Peyer's patch (tissue), 4 donors: ENCODE measurements around the gene SLC17A7. TPM values are rescaled to one million over a fixed set of nuclear protein-coding genes. Genes with fewer than 3 reads are reported as not detected.

Experiments
- DNase-seq, 3 donors: peaks; one replicate each; pipeline ENCODE4 v3.0.0-alpha.2; 2017 to 2019
- H3K27ac ChIP-seq, 4 donors: fragments of 200-600 bp; sonication (generic); one replicate each; pipeline ENCODE4 v1.5.1; 2016 to 2019
- H3K27me3 ChIP-seq, 2 donors: fragments of 200-600 bp; sonication (generic); one replicate each; pipeline ENCODE4 v1.5.1; 2019
- H3K36me3 ChIP-seq, 3 donors: fragments of 200-600 bp; sonication (generic); one replicate each; pipeline ENCODE4 v1.5.1; 2016 to 2019
- H3K4me1 ChIP-seq, 4 donors: fragments of 200-600 bp; sonication (generic); one replicate each; pipeline ENCODE4 v1.5.1; 2016 to 2019
- H3K4me3 ChIP-seq, 4 donors: fragments of 200-600 bp; sonication (generic); 1 replicate in 3 of 4; 2 replicates in 1 of 4; pipeline ENCODE4 v1.5.1; 2016 to 2019; ENCODE audit warnings: mild to moderate bottlenecking in 1 of 4
- H3K9me3 ChIP-seq, 4 donors: fragments of 200-600 bp; sonication (generic); one replicate each; pipeline ENCODE4 v1.5.1; 2016 to 2019; ENCODE audit warnings: mild to moderate bottlenecking in 1 of 4
- POLR2A ChIP-seq, 2 donors: fragments of 450-650 bp; IDR thresholded peaks; one replicate each; pipeline ENCODE4 v1.5.1; 2017; ENCODE audit warnings: antibody characterized with exemption in 2 of 2, mild to moderate bottlenecking in 2 of 2, moderate library complexity in 2 of 2
- total RNA-seq, 4 donors: library from RNA; depleted of rRNA; stranded (reverse); fragments of >200 nt; gene quantifications; one replicate each; pipeline ENCODE4 v1.1.0, GENCODE V29; 2016
- TF ChIP-seq, protein P1 (sequence below), 6 experiments: fragments of 450-650 bp in 4 of 6; fragments of 200-600 bp in 2 of 6; sonication (generic) in 1 of 6; IDR thresholded peaks; one replicate each; pipeline ENCODE4 v1.5.1; 2017 to 2019; ENCODE audit warnings: antibody characterized with exemption in 6 of 6, mild to moderate bottlenecking in 3 of 6, moderate library complexity in 1 of 6

The SLC17A7 gene
- total RNA-seq, 4 donors from 2014 or later: 1.2 to 2.0 (median 1.7) TPM; not detected in 1

DNA sequence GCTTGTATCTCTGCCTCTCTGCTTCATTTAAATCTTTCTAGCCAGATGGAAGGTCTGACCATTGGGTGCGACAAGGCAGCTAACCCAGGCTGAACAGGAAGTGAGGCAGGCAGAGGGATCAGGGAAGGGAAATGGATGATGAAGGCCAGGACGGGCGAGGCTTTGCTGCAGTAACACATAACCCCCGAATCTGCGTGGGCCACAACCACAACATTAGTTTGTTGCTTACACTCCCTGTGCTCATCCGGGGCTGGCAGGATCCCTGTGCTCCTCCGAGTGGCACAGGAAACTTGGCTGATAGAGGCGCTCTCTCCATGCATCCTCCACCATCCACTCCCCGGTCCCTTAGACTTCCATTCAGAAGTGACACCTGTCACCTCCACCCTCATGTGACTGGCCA lies 31.6 kb upstream of the SLC17A7 start:
- Histone ChIP-seq H3K9me3 (no peaks in the 10 kb centered on the region), H3K36me3 (peaks cover 0 to 6% (median 0%) of the 10 kb centered on the region in 3 donors), H3K27ac (peak overlapping the region in 3 of 4 donors; percentile 29 to 91 (median 81)), H3K4me3 (no peak overlapping the region), H3K4me1 (peaks cover 0 to 36% (median 30%) of the 10 kb centered on the region in 4 donors), H3K27me3 (no peaks in the 10 kb centered on the region)
- TF ChIP-seq, protein P1, sequence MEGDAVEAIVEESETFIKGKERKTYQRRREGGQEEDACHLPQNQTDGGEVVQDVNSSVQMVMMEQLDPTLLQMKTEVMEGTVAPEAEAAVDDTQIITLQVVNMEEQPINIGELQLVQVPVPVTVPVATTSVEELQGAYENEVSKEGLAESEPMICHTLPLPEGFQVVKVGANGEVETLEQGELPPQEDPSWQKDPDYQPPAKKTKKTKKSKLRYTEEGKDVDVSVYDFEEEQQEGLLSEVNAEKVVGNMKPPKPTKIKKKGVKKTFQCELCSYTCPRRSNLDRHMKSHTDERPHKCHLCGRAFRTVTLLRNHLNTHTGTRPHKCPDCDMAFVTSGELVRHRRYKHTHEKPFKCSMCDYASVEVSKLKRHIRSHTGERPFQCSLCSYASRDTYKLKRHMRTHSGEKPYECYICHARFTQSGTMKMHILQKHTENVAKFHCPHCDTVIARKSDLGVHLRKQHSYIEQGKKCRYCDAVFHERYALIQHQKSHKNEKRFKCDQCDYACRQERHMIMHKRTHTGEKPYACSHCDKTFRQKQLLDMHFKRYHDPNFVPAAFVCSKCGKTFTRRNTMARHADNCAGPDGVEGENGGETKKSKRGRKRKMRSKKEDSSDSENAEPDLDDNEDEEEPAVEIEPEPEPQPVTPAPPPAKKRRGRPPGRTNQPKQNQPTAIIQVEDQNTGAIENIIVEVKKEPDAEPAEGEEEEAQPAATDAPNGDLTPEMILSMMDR (IDR thresholded peaks at IDR 0.05): no peak
- TF ChIP-seq POLR2A (IDR thresholded peaks at IDR 0.05): no peak
- peak in 1 of 3 donors; percentile 37 for DNase-seq

DNA sequence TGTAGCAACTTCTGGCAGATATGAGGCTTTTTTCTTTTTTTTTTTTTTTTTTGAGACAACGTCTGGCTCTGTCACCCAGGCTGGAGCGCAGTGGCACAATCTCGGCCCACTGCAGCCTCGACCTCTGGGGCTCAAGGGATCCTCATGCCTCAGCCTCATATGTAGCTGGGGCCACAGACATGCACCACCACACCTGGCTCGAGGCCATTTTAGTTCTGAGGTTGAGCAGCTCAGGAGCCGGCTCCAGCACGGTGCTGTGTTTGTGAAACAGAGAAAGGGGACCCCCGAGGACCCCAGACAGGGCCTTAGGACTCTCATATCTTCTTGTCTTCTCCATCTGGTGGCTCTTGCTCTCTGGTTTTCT lies 29.3 kb upstream of the SLC17A7 start:
- TF ChIP-seq, protein P1 (IDR thresholded peaks at IDR 0.05): no peak

DNA sequence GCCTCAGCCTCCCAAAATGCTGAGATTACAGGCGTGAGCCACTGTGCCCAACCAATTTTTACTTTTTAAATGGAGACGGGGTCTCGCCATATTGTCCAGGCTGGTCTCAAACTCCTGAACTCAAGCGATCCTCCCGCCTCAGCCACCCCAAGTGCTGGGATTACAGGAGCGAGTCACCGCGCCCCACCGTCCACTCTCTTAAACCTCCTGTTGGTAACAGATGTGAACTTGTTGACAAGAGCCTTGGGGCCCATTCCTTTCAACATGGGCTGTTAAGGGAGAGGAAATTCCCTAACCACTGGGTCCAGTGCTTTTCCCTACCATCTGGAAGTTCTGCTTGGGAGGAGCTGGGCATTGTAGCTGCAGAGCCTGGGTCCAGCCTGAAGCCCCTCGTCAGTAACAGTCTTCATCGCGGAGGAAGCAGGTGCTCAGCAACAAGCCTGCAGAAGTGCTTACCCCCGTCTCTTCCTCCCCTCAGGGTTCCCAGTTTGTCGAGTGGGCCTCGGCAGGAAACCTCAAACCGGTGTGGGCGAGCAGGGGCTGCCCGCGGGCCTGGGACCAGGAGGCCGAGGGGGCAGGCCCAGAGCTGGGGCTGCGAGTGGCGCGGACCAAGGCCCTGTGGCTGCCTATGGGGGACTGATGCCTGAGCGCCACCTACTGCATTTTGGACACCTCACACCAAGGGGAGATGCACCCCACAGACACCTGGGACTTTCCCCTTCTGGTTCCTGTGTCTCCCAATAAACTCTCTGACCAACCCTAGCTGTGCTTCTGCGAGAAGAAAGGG lies 28.7 kb upstream of the SLC17A7 start:
- H3K27me3 ChIP-seq: no peaks in the 10 kb centered on the region
- H3K36me3 ChIP-seq: peaks cover 0 to 32% (median 0%) of the 10 kb centered on the region in 3 donors
- H3K4me3 ChIP-seq: no peak overlapping the region
- peak overlapping the region; percentile 60 to 84 (median 66) for H3K27ac ChIP-seq
- H3K4me1 ChIP-seq: peaks cover 0 to 36% (median 29%) of the 10 kb centered on the region in 4 donors
- H3K9me3 ChIP-seq: no peaks in the 10 kb centered on the region
- no peak for TF ChIP-seq POLR2A (IDR thresholded peaks at IDR 0.05)
- TF ChIP-seq, protein P1 (IDR thresholded peaks at IDR 0.05): peak; percentile 33 to 61 (median 54)
- DNase-seq: peak in 2 of 3 donors; percentile 88 to 92

More for the DNA sequence above, 29.3 kb upstream of the SLC17A7 start:
- peak overlapping the region in 3 of 4 donors; percentile 60 to 84 (median 68) for H3K27ac ChIP-seq
- H3K27me3 ChIP-seq: no peaks in the 10 kb centered on the region
- H3K4me1 ChIP-seq: peaks cover 0 to 36% (median 29%) of the 10 kb centered on the region in 4 donors
- H3K4me3 ChIP-seq: no peak overlapping the region
- H3K36me3 ChIP-seq: peaks cover 0 to 26% (median 0%) of the 10 kb centered on the region in 3 donors
- DNase-seq: no peak
- H3K9me3 ChIP-seq: no peaks in the 10 kb centered on the region

DNA sequence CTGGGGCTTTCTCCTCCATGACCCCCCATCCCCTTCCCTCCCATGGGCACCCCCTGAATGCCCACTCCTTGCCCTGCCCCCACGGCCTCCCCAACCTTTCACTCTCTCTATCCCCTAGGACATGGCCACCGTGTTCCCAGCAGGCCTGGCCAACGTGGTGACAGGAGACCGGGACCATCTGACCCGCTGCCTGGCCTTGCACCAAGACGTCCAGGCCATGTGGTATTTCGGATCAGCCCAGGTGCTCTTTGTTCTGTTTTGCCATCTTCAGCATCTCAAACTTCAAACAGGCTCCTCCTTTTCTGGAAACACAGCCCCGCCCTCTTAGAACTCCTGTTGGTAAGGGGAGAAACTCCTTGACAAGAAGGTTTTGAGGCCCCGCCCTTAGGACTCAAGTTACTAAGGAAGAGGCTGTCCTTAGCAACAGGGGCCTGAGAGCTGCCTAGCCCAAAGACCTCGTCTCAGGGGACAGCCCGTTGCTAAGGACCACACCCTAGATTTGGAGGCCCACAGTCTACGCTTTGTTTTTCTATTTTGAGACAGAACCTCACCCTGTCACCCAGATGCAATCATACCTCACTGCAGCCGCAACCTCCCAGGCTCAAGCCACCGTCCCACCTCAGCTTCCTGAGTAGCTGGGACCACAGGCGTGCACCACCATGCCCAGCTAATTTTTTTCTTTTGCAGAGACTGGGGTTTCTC lies 27.6 kb upstream of the SLC17A7 start:
- H3K36me3 ChIP-seq: peaks cover 0 to 43% (median 0%) of the 10 kb centered on the region in 3 donors
- peak in 2 of 3 donors; percentile 90 to 94 for DNase-seq
- H3K27me3 ChIP-seq: no peaks in the 10 kb centered on the region
- H3K4me3 ChIP-seq: no peak overlapping the region
- TF ChIP-seq, protein P1 (IDR thresholded peaks at IDR 0.05): no peak
- H3K4me1 ChIP-seq: peaks cover 0 to 36% (median 29%) of the 10 kb centered on the region in 4 donors
- H3K9me3 ChIP-seq: no peaks in the 10 kb centered on the region
- peak overlapping the region; percentile 62 to 84 (median 66) for H3K27ac ChIP-seq

DNA sequence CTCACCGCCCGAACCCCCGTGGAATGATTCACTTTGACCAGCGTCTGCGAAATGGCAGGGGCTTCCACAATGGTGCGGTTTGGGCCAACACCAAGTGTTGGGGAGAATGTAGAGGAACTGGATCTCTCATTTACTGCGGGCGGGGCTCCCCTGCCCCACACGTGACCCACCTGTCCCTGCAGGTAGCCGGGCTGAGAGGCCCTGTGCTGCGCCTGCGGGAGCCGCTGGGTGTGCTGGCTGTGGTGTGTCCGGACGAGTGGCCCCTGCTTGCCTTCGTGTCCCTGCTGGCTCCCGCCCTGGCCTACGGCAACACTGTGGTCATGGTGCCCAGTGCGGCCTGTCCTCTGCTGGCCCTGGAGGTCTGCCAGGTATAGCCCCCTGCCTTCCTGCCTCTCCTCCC lies 26.9 kb upstream of the SLC17A7 start:
- peak overlapping the region; percentile 62 to 84 (median 66) for H3K27ac ChIP-seq
- DNase-seq: no peak

More for the DNA sequence above, 26.9 kb upstream of the SLC17A7 start:
- Histone ChIP-seq H3K4me3 (no peak overlapping the region), H3K27me3 (no peaks in the 10 kb centered on the region), H3K4me1 (peaks cover 0 to 29% (median 22%) of the 10 kb centered on the region in 4 donors), H3K36me3 (peaks cover 0 to 46% (median 0%) of the 10 kb centered on the region in 3 donors), H3K9me3 (no peaks in the 10 kb centered on the region)
- no peak for TF ChIP-seq POLR2A (IDR thresholded peaks at IDR 0.05)
- TF ChIP-seq, protein P1 (IDR thresholded peaks at IDR 0.05): no peak
